Renal pelvis (tissue), 4 donors: ENCODE results near the gene TARDBP. TPM values are rescaled to one million over a fixed set of nuclear protein-coding genes. Genes with fewer than 3 reads are reported as not detected.
"Not testable (repeated sequence)": the region's sequence is repeated elsewhere in the genome, so short reads cannot be mapped to it uniquely, and the experiment has no call there.

ENCODE experiments used
- DNase-seq: peaks from one replicate; pipeline ENCODE4 v3.0.0-alpha.2; 2013
- polyA plus RNA-seq, 3 donors: library from polyadenylated mRNA; unstranded; fragments of 120-200 nt; gene quantifications; one replicate each; pipeline ENCODE4 v1.2.1, GENCODE V29; 2013; ENCODE audit not compliant: insufficient read length in 3 of 3

TARDBP gene
- polyA plus RNA-seq, 3 donors = 295 to 340 (median 320) TPM

DNA sequence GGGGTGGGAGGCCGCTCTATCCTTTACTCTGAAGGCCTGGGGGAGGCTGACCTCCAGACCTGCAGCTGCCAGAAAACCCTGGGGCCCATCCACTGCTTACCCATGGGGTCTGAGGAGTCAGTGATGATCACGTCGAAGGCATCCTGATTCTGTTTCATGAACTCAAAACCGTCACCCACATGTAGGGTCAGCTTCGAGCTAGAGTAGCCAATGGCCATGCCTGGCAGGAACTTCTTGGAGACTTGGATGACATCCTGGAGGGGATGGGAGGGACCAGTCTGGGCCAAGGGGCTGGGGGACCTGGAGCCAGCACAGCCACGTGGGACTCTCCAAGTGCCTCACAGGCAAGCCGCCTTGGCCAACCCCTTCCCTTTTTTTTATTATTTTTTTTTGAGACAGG is 44.0 kb downstream of the TARDBP start:
- DNase-seq = no peak

GRCh38 chr1:11057477-11057876 is 45.0 kb downstream of the TARDBP start:
- no peak for DNase-seq

- DNase-seq = no peak
These were observed 45.6 kb downstream of the TARDBP start for GRCh38 chr1:11058026-11058425.

- DNase-seq = no peak
These were observed 46.2 kb downstream of the TARDBP start for GRCh38 chr1:11058595-11059154.

- no peak for DNase-seq
These were observed 46.9 kb downstream of the TARDBP start for GRCh38 chr1:11059155-11059967.

DNA sequence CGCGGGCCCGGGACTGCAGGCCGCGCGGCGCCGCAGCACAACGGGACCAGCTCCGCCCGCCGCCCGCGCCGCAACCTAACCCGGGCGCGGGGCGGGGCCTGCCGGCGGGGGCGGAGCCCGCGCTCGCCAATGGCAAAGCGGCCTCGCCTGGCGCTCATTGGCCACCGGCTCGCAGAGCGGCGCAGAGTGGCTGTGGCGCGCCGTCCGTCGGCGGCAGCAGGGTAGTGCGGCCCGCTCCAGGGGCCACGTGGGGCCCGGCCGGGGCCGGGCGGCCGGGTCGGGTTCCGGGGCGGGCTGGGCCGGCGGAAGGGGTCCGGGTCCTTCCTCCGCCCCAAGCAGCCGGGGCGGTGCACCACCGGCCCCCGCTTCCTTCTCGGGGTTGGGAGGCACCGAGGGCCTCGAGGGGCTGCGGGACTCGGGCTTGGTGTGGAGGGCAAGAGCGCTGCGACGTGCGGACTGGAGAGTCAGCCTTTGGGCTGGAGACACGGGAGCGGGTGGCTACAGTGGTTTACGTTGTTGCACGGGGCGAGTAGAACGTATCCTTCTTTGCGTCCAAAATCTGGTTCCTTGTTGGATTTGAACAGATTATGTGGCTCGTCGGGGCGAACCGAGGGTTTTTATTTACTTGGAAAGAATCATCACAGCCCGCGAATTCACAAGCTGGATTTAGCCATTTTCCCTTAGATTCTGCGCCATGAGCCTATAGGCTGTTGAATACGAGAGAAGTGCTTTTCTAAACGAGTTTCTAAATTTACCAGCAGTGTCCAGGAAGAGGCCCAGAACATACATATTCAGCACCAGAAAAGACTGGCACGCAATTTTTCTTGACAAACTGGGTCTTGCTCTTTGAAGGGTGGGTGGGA is 47.7 kb downstream of the TARDBP start, which contains the start of gene SRM:
Gene SRM, minus strand, starts transcription at position 51 of the 863 bp plus-strand sequence. CDS start 75 bp downstream, outside the sequence.
- peak; percentile 90 for DNase-seq

GRCh38 chr1:11061652-11062365 is 49.4 kb downstream of the TARDBP start:
- DNase-seq = no peak

- DNase-seq = no peak
These were observed 50.5 kb downstream of the TARDBP start for GRCh38 chr1:11062965-11063401.

GRCh38 chr1:11063937-11064537 is 51.6 kb downstream of the TARDBP start:
- not testable (repeated sequence) for DNase-seq

DNA sequence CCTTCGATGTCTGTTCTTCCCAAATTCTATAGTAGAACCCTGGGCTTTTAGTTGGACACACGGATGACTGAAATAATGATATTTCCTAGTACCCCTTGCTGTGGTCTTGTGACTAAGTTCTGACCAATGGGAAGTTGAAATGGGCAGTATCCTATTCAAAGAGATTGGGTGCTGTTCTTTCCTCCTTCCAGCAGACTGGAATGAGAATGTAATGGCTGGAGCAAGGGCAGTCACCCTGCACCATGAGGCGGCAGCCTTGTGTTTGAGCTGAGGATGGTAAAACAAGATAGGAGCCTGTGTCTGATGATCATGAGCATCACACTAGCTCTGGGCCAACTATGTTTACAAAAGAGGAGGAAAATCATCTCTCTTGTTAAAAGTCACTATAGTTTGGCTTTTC is 52.5 kb downstream of the TARDBP start:
- no peak for DNase-seq

- no peak for DNase-seq
These were observed 53.3 kb downstream of the TARDBP start for GRCh38 chr1:11065796-11066195.

GRCh38 chr1:11067716-11068599 is 55.5 kb downstream of the TARDBP start:
- DNase-seq = no peak

GRCh38 chr1:11068600-11069473 is 56.4 kb downstream of the TARDBP start:
- DNase-seq = no peak

DNA sequence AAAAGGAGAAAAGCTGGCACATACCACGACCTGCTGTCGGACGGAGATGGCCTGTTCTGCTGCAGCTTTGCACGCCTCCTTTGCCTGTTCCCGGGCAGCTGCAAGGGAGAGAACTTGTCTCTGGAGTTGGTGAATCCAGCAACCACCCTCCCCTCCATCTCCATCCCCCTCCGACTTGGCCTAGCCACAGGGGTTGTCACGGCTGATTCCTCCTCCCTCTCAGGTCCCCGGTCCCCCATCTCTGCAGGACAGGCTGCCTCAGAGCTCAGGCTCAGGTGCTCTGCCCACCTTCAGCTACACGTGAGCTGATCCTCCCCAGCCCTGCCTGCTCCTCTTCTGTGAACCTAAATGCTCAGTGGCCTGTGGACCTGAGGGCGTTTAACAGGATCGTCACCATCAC is 58.4 kb downstream of the TARDBP start:
- DNase-seq = no peak

GRCh38 chr1:11071463-11072215 is 59.2 kb downstream of the TARDBP start:
- DNase-seq = no peak

DNA sequence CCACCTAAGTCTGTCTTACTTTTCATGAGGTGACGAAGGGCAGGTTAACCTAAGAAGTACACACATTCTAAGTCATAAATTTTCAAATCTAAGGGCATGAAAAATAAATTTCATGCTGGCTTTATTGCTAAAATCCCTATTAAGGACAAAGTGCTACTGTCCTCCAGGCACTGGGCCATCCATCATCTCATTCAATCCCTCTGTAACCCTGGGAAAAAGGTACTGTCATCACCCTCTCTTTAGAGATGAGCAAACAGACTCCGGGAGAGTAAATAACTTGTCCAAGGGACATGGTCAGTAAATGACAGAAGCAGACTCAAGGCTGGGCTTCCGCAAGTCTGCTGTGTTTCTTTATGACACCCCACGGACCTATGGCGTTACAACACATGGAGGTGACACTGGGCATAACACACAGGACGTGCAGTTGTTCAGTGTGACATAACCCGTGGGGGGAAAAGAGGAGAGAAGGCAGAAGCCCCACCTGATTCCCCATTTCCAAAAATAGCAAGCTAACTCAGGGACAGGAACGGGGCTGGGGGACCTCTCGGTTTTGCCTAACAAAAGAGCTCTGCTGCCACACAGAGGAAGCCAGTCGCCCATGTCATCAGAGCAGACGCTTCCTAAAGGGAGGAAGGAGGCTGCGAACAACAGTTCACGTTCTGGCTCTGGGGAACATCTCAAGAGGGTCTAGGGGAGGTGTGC is 59.9 kb downstream of the TARDBP start:
- DNase-seq = no peak

DNA sequence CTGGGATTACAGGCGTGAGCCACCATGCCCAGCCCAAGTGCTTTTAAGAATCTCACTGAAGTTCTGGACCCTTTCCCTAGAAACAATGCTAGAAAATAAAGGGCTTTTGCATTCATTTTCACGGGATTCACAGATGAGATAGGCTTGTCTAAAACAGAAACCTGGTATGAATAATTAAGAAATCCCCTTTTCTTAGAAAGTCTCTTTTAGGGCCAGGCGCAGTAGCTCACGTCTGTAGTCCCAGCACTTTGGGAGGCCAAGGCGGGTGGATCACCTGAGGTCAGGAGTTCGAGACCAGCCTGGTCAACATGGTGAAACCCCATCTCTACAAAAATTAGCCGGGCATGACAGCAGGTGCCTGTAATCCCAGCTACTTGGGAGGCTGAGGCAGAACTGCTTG is 60.9 kb downstream of the TARDBP start:
- not testable (repeated sequence) for DNase-seq
